ENCODE results near the gene AHCYL2.

DNA sequence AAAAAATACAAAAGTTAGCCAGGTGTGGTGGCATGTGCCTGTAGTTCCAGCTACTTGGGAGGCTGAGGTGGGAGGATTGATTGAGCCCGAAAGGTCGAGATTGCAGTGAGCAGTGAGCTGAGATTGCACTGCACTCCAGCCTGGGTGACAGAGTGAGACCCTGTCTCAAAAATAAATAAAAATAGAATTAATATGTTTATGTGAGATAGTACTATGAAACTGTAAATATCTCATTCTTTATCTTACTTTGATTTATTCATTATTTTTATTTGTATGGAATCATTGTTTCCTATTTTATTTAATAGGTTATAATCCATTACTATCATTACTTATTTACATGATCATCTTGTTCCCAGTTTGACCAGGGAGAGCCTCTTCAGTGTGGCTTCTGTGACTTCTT lies 168.4 kb downstream of the AHCYL2 start:
- TF ChIP-seq CTCF (IDR thresholded peaks at IDR 0.05; ENCODE audit: insufficient read depth, low read depth, low read length) (no peak), EZH2 (IDR thresholded peaks at IDR 0.05; ENCODE audit: insufficient read depth, low read length) (no peak)

Measured in astrocyte (in vitro differentiated cells and primary cell).